ENCODE results near the gene CISH. TPM values are rescaled to one million over a fixed set of nuclear protein-coding genes. Genes with fewer than 3 reads are reported as not detected.

Gene CISH
- total RNA-seq, 1 experiment from 2014 or later = 0.57 TPM

DNA sequence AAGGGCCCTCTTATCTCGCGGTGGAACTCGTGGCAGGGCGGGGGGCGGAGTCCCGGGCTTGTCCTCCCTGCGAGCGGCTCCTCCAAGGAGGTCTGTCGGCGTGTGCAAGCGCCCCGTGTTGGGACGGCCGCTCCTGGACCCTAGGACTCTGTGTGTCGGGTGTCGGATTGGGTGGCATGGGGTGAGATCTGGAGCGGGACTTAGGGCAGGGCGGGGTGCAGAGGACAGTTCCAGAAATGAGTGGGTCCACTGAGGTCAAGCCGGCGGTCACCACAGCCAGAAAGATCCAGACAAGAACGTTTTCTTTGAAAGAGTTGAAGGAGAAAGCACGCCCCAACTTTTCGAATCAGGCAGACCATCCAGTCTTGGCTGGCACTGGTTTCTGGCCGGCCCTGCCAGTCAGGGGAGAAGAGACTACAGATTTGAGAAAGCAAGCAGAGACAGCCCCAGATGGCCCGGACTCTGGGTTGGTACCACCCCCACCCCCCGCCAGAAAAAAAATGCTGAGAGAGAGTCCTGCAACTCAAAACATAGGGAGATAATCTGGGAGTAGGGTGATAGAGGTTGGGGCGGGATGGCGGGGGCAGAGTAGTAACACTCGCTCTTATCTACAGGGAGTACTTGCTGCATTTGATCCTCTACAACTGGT is 784 bp upstream of the CISH start:
- intact Hi-C loops (cut with micrococcal nuclease; ENCODE audit: unreplicated experiment) (loop anchor here (5.0 kb wide), 1 partner anchor 175 kb away; no protein-coding TSS in a partner anchor), in situ Hi-C loops (cut with HindIII; ENCODE audit: low pct_unique_long_range_greater_than_20kb, low sequenced_read_pairs) (no loop called here)
- no peak for DNase-seq (ENCODE audit: low read depth, low spot score)
- no TSS peak for BruUV-seq (replicated peaks)
- ChIA-PET POLR2A (no interaction called here), CTCF (interaction anchor here (0.7 kb wide), 1 partner anchor 172 kb away, joined by 9 read pairs; no protein-coding TSS in a partner anchor)
- Histone ChIP-seq H3K36me3 (ENCODE audit: control insufficient read depth, insufficient read depth, low read length) (no peaks in the 10 kb centered on the region), H3K4me1 (ENCODE audit: control insufficient read depth, insufficient read depth, low read length) (no peaks in the 10 kb centered on the region; the same call in 1 of the 2 replicates), H3K27me3 (ENCODE audit: control insufficient read depth, insufficient read depth, low read length) (no peaks in the 10 kb centered on the region), H3K27ac (ENCODE audit: low read length) (no peak overlapping the region), H3K4me3 (ENCODE audit: low read depth in 2 of 2, low read length in 2 of 2) (peak overlapping the region; percentile 48 to 61), H3K9me3 (ENCODE audit: control insufficient read depth, insufficient read depth, low read depth, low read length) (no peaks in the 10 kb centered on the region)
- TF ChIP-seq, protein P1, sequence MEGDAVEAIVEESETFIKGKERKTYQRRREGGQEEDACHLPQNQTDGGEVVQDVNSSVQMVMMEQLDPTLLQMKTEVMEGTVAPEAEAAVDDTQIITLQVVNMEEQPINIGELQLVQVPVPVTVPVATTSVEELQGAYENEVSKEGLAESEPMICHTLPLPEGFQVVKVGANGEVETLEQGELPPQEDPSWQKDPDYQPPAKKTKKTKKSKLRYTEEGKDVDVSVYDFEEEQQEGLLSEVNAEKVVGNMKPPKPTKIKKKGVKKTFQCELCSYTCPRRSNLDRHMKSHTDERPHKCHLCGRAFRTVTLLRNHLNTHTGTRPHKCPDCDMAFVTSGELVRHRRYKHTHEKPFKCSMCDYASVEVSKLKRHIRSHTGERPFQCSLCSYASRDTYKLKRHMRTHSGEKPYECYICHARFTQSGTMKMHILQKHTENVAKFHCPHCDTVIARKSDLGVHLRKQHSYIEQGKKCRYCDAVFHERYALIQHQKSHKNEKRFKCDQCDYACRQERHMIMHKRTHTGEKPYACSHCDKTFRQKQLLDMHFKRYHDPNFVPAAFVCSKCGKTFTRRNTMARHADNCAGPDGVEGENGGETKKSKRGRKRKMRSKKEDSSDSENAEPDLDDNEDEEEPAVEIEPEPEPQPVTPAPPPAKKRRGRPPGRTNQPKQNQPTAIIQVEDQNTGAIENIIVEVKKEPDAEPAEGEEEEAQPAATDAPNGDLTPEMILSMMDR (IDR thresholded peaks at IDR 0.05) = no peak
- TF ChIP-seq TCF7L2 (IDR thresholded peaks at IDR 0.05; ENCODE audit: low read depth, low read length) (no peak), REST (IDR thresholded peaks at IDR 0.05; ENCODE audit: insufficient read depth in 1 of 2, low read depth in 2 of 2, low read length in 1 of 2) (no peak), SIN3A (IDR thresholded peaks at IDR 0.05; ENCODE audit: borderline replicate concordance, insufficient read depth, low read depth, low read length) (no peak), POLR2AphosphoS5 (IDR thresholded peaks at IDR 0.05; ENCODE audit: low read depth, low read length) (no peak)
- peak; percentile 13 for ATAC-seq

- POLR2A ChIA-PET = no interaction called here
- in situ Hi-C loops (cut with HindIII; ENCODE audit: low pct_unique_long_range_greater_than_20kb, low sequenced_read_pairs) (no loop called here), intact Hi-C loops (cut with micrococcal nuclease; ENCODE audit: unreplicated experiment) (loop anchor here (5.0 kb wide), 1 partner anchor 174 kb away; no protein-coding TSS in a partner anchor)
- Histone ChIP-seq H3K27ac (ENCODE audit: low read length) (0 out of 2 replicates have a peak overlapping the region, but pooled peaks have one; percentile 29), H3K4me1 (ENCODE audit: control insufficient read depth, insufficient read depth, low read length) (no peaks in the 10 kb centered on the region; the same call in 1 of the 2 replicates), H3K9me3 (ENCODE audit: control insufficient read depth, insufficient read depth, low read depth, low read length) (no peaks in the 10 kb centered on the region), H3K36me3 (ENCODE audit: control insufficient read depth, insufficient read depth, low read length) (no peaks in the 10 kb centered on the region), H3K4me3 (ENCODE audit: low read depth in 2 of 2, low read length in 2 of 2) (peak overlapping the region; percentile 48 to 61), H3K27me3 (ENCODE audit: control insufficient read depth, insufficient read depth, low read length) (no peaks in the 10 kb centered on the region)
- no peak for ATAC-seq
- CTCF ChIA-PET = no interaction called here
- no peak for DNase-seq (ENCODE audit: low read depth, low spot score)
- TF ChIP-seq TCF7L2 (IDR thresholded peaks at IDR 0.05; ENCODE audit: low read depth, low read length) = no peak
- TF ChIP-seq, protein P1 (IDR thresholded peaks at IDR 0.05) = no peak
- BruUV-seq (replicated peaks) = no TSS peak
These were observed 546 bp downstream of the CISH start for GRCh38 chr3:50610992-50611463.
